Omental fat pad (tissue), 4 donors: ENCODE measurements around the gene TSTD1. TPM values are rescaled to one million over a fixed set of nuclear protein-coding genes. Genes with fewer than 3 reads are reported as not detected.

Experiments used
- ATAC-seq: fragments of 150-250 bp; one replicate; pipeline ENCODE4 v1.9.1; 2016; ENCODE audit warnings: mild to moderate bottlenecking, moderate library complexity; ENCODE audit not compliant: low FRiP score
- DNase-seq: peaks from one replicate; pipeline ENCODE4 v3.0.0-alpha.2; 2019; ENCODE audit warnings: low spot score
- CTCF ChIP-seq, 3 donors: fragments of 450-650 bp; IDR thresholded peaks; one replicate each; pipeline ENCODE4 v1.5.1; 2016 to 2017; ENCODE audit warnings: antibody characterized with exemption in 3 of 3, mild to moderate bottlenecking in 3 of 3, moderate library complexity in 2 of 3
- total RNA-seq, 4 donors: library from RNA; depleted of rRNA; stranded (reverse); fragments of >200 nt; gene quantifications; one replicate each; pipeline ENCODE4 v1.1.0, GENCODE V29; 2016

TSTD1 gene
- total RNA-seq, 4 donors from 2014 or later = 26.0 to 43.1 (median 30.5) TPM

- ATAC-seq = peak; percentile 97
- TF ChIP-seq CTCF (IDR thresholded peaks at IDR 0.05) = no peak
- peak; percentile 78 for DNase-seq
Measured at GRCh38 chr1:161045736-161046604, 7.2 kb upstream of the TSTD1 start, which contains the start of gene USF1. USF1 (minus strand) TSS chr1:161045977; CDS start chr1:161043275, 2,702 bp downstream.

- ATAC-seq (peak; percentile 60), DNase-seq (no peak)
- TF ChIP-seq CTCF (IDR thresholded peaks at IDR 0.05) = no peak
Measured at GRCh38 chr1:161044908-161045735, 6.4 kb upstream of the TSTD1 start.

DNA sequence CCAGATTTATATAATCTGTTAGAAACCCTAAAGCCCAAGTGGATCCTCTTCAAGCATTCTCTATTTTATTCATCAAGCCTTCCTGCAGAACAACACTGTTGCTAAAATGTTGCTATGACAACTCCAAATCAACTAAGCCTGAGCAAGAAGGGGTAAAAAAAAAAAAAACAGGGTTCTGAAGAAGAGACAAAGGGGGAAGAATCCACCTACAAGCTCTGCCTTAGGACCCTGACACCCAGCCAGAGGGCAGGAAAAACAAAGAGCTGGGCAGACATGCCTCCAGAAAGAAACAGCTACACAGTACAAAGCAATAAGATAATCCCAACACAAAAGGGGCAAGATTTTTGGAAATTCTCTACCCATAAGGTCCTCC lies 5.8 kb upstream of the TSTD1 start:
- DNase-seq (no peak), ATAC-seq (no peak)
- no peak for TF ChIP-seq CTCF (IDR thresholded peaks at IDR 0.05)

- no peak for DNase-seq
- no peak for ATAC-seq
- TF ChIP-seq CTCF (IDR thresholded peaks at IDR 0.05) = no peak
Measured at GRCh38 chr1:161039546-161039945, 782 bp upstream of the TSTD1 start.

DNA sequence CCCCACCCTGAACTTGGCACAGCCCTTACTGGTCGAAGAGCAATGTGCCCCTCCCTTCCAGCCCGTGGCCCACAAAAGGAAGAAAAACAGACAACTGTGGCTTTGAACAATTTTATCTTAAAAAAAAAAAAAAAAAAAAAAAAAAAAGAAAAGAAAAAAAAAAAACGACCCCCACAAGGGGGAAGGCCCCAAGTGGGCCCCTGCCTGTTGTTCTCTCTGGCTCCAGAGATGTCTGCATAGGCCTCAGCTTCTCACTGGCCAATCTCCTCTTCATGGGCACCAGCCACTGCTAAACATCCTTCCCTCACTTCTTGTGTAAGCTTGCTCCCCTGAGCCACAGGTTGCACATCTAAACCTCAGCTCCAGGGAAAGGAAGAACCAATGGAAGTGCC lies 386 bp upstream of the TSTD1 start:
- TF ChIP-seq CTCF (IDR thresholded peaks at IDR 0.05) = no peak
- DNase-seq (no peak), ATAC-seq (no peak)

DNA sequence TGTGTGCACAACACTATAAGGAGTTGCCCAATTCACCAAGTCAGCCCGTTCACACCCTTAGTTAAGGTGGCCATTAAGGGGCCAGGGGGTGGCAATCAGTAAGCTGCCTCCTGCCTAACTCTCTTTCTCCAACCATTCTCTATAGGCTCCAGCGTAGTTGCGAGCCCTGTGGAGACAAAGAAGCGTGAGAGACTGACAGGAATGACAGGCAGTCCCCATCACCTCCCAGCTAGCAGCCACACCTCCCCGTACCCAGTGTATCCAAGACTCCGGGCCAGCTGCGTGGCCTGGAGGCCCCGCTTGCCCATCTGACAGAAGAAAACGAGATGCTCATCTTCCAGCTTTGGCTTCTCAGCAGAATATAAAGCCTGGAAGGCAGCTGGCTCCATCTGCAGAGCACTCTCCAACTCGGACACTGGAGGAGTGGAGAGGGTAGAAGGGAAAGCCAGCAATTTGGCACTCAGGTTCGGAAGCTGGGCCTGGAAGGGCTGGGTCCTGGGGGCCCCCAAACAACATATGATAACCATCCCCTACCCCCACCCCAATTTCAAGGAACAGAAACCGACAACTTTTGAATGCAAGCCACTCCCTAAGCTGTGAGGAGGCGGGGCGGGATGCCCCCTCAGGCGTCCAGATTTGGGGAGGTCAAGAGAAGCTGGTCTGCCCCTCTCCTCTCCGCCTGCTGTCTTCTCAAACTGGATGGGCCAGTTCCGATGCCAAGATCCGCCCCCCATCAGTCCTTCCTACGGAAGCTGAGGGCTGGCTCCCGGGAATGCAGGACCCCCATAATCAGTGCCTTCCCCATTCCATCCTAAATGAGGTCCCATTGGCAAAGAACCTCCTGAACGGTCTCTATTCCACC lies 872 bp downstream of the TSTD1 start:
- no peak for DNase-seq
- ATAC-seq = no peak
- no peak for TF ChIP-seq CTCF (IDR thresholded peaks at IDR 0.05)
